Measurements from ENCODE around the gene PDE6B. TPM values are rescaled to one million over a fixed set of nuclear protein-coding genes. Genes with fewer than 3 reads are reported as not detected.

The PDE6B gene
- total and polyA plus RNA-seq, 2 of the 13 experiments (the other 11 are each of a cell fraction or from before 2014, with no cell fraction given): 0.38 to 0.40 TPM

- TF ChIP-seq, protein P1, sequence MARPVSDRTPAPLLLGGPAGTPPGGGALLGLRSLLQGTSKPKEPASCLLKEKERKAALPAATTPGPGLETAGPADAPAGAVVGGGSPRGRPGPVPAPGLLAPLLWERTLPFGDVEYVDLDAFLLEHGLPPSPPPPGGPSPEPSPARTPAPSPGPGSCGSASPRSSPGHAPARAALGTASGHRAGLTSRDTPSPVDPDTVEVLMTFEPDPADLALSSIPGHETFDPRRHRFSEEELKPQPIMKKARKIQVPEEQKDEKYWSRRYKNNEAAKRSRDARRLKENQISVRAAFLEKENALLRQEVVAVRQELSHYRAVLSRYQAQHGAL (CRISPR knock-in tag; IDR thresholded peaks at IDR 0.05; ENCODE audit: not compliant biosample characterization): no peak
- TF ChIP-seq ZNF589 (CRISPR knock-in tag; conservative IDR thresholded peaks at IDR 0.05) (no peak), ZNF652 (CRISPR knock-in tag; IDR thresholded peaks at IDR 0.05; ENCODE audit: borderline replicate concordance, low read depth) (no peak), HNRNPUL1 (IDR thresholded peaks at IDR 0.05; ENCODE audit: low read depth, low read length) (no peak), THAP11 (CRISPR knock-in tag; IDR thresholded peaks at IDR 0.05) (peak; percentile 91), ZNF143 (CRISPR knock-in tag; IDR thresholded peaks at IDR 0.05) (peak; percentile 60; the same call in 1 of the 2 replicates), CREB1 (IDR thresholded peaks at IDR 0.05) (peak; percentile 100), CREB1 (CRISPR knock-in tag; IDR thresholded peaks at IDR 0.05) (no peak), TRAFD1 (CRISPR knock-in tag; IDR thresholded peaks at IDR 0.05; ENCODE audit: borderline replicate concordance) (no peak), SALL1 (CRISPR knock-in tag; IDR thresholded peaks at IDR 0.05) (peak; percentile 72), RBM22 (optimal IDR thresholded peaks at IDR 0.05; ENCODE audit: low read length) (no peak), ZBTB20 (CRISPR knock-in tag; IDR thresholded peaks at IDR 0.05; ENCODE audit: borderline replicate concordance, low read depth) (no peak; the same call in 1 of the 2 replicates), PAF1 (CRISPR knock-in tag; IDR thresholded peaks at IDR 0.05) (no peak), ZSCAN21 (CRISPR knock-in tag; IDR thresholded peaks at IDR 0.05; ENCODE audit: borderline replicate concordance) (peak; percentile 84; the same call in 1 of the 2 replicates), SKIL (CRISPR knock-in tag; IDR thresholded peaks at IDR 0.05; ENCODE audit: borderline replicate concordance) (0 out of 2 replicates have a peak, but pooled peaks have one; percentile 12)
- TF ChIP-seq, protein P2, sequence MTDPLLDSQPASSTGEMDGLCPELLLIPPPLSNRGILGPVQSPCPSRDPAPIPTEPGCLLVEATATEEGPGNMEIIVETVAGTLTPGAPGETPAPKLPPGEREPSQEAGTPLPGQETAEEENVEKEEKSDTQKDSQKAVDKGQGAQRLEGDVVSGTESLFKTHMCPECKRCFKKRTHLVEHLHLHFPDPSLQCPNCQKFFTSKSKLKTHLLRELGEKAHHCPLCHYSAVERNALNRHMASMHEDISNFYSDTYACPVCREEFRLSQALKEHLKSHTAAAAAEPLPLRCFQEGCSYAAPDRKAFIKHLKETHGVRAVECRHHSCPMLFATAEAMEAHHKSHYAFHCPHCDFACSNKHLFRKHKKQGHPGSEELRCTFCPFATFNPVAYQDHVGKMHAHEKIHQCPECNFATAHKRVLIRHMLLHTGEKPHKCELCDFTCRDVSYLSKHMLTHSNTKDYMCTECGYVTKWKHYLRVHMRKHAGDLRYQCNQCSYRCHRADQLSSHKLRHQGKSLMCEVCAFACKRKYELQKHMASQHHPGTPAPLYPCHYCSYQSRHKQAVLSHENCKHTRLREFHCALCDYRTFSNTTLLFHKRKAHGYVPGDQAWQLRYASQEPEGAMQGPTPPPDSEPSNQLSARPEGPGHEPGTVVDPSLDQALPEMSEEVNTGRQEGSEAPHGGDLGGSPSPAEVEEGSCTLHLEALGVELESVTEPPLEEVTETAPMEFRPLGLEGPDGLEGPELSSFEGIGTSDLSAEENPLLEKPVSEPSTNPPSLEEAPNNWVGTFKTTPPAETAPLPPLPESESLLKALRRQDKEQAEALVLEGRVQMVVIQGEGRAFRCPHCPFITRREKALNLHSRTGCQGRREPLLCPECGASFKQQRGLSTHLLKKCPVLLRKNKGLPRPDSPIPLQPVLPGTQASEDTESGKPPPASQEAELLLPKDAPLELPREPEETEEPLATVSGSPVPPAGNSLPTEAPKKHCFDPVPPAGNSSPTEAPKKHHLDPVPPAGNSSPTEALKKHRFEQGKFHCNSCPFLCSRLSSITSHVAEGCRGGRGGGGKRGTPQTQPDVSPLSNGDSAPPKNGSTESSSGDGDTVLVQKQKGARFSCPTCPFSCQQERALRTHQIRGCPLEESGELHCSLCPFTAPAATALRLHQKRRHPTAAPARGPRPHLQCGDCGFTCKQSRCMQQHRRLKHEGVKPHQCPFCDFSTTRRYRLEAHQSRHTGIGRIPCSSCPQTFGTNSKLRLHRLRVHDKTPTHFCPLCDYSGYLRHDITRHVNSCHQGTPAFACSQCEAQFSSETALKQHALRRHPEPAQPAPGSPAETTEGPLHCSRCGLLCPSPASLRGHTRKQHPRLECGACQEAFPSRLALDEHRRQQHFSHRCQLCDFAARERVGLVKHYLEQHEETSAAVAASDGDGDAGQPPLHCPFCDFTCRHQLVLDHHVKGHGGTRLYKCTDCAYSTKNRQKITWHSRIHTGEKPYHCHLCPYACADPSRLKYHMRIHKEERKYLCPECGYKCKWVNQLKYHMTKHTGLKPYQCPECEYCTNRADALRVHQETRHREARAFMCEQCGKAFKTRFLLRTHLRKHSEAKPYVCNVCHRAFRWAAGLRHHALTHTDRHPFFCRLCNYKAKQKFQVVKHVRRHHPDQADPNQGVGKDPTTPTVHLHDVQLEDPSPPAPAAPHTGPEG (CRISPR knock-in tag; IDR thresholded peaks at IDR 0.05): no peak
Measured at GRCh38 chr4:674172-675035, 49.0 kb downstream of the PDE6B start, which contains the start of the genes ATP5ME and MYL5 (continued).
